Thyroid gland (tissue), 4 donors: ENCODE results near the gene ALDH5A1.

Experiments
- POLR2A ChIP-seq, 2 donors: fragments of 450-650 bp; IDR thresholded peaks; one replicate each; pipeline ENCODE4 v1.6.1; 2017; ENCODE audit warnings: antibody characterized with exemption in 2 of 2, mild to moderate bottlenecking in 2 of 2, moderate library complexity in 1 of 2
- TF ChIP-seq, protein P1 (sequence below), 6 experiments: fragments of 200-600 bp in 3 of 6; fragments of 450-650 bp in 3 of 6; sonication (generic) in 3 of 6; IDR thresholded peaks; one replicate each; pipeline ENCODE4 v1.5.1; 2016 to 2019; ENCODE audit warnings: antibody characterized with exemption in 6 of 6, mild to moderate bottlenecking in 2 of 6, inconsistent platforms in 1 of 6, moderate library complexity in 1 of 6

DNA sequence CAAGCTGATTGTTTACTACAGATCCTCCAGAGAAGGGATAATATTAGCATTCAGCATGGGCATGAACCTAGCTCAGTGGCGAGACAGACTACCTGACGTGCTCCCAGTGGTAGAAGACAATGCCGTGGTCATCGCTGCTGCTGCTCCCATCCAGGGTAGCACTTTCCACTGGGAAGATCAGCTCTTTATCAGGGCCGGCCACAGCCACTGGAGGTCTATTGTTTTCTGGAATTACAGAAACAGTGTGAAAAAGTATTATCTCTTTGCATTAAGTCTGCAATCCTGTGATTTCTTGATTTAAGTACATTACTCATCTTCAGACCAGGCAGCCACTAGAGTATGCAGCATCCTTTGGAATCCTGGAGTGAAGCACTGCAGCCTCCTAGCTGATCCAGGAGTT is 75.0 kb downstream of the ALDH5A1 start:
- TF ChIP-seq POLR2A (IDR thresholded peaks at IDR 0.05), result no peak
- TF ChIP-seq, protein P1, sequence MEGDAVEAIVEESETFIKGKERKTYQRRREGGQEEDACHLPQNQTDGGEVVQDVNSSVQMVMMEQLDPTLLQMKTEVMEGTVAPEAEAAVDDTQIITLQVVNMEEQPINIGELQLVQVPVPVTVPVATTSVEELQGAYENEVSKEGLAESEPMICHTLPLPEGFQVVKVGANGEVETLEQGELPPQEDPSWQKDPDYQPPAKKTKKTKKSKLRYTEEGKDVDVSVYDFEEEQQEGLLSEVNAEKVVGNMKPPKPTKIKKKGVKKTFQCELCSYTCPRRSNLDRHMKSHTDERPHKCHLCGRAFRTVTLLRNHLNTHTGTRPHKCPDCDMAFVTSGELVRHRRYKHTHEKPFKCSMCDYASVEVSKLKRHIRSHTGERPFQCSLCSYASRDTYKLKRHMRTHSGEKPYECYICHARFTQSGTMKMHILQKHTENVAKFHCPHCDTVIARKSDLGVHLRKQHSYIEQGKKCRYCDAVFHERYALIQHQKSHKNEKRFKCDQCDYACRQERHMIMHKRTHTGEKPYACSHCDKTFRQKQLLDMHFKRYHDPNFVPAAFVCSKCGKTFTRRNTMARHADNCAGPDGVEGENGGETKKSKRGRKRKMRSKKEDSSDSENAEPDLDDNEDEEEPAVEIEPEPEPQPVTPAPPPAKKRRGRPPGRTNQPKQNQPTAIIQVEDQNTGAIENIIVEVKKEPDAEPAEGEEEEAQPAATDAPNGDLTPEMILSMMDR (IDR thresholded peaks at IDR 0.05), result no peak
